ENCODE results near the gene PDE2A. TPM values are rescaled to one million over a fixed set of nuclear protein-coding genes. Genes with fewer than 3 reads are reported as not detected.

PDE2A gene
- total RNA-seq, 4 donors from 2014 or later: 54.0 to 339 (median 84.6) TPM

- DNase-seq (ENCODE audit: low spot score): no peak
- no peak for TF ChIP-seq CTCF (IDR thresholded peaks at IDR 0.05)
- ATAC-seq (ENCODE audit: low FRiP score): no peak
Measured at GRCh38 chr11:72609476-72609875, 64.7 kb downstream of the PDE2A start.

DNA sequence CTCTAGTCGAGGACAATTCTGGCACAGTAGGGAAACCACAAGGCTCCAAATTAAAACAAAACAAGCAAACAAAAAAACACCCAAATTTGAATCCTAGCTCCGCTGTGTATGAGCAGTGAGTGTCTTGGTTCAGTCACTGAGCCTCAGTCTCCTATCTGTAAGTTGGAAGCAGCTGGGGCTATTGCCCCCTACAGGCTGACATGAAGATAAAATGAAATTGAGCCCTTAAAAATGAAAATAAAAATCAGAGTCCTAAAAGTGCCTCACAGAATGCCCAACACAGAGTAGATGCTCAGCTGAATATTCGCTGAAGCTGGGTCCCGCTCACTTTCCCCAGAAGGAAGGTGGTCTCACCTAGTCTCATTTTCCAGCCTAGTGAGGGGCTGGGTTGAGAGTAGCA is 65.2 kb downstream of the PDE2A start:
- TF ChIP-seq CTCF (IDR thresholded peaks at IDR 0.05): no peak
- no peak for ATAC-seq (ENCODE audit: low FRiP score)

DNA sequence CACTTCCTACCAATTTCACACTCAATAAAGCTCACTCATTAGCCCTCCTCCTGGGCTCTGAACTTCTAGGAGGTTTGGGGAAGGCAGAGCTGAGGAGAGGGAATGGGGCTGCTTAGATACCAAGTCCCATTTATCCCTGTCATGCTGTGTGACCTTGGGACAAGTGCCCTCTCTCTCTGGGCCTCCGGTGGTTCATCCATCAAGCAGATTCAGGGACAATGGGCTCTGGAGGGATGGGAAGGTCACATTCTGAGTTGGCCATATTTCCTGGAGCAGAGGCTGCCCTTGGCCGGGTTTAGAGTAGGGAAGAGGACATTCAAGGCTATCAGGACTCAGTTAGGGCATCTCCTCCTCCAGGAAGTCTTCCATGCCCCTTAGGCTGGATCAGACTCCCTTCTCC is 66.7 kb downstream of the PDE2A start:
- TF ChIP-seq CTCF (IDR thresholded peaks at IDR 0.05): no peak
- DNase-seq (ENCODE audit: low spot score): no peak
- ATAC-seq (ENCODE audit: low FRiP score): no peak

More for the DNA sequence above, 65.2 kb downstream of the PDE2A start:
- DNase-seq (ENCODE audit: low spot score): no peak

DNA sequence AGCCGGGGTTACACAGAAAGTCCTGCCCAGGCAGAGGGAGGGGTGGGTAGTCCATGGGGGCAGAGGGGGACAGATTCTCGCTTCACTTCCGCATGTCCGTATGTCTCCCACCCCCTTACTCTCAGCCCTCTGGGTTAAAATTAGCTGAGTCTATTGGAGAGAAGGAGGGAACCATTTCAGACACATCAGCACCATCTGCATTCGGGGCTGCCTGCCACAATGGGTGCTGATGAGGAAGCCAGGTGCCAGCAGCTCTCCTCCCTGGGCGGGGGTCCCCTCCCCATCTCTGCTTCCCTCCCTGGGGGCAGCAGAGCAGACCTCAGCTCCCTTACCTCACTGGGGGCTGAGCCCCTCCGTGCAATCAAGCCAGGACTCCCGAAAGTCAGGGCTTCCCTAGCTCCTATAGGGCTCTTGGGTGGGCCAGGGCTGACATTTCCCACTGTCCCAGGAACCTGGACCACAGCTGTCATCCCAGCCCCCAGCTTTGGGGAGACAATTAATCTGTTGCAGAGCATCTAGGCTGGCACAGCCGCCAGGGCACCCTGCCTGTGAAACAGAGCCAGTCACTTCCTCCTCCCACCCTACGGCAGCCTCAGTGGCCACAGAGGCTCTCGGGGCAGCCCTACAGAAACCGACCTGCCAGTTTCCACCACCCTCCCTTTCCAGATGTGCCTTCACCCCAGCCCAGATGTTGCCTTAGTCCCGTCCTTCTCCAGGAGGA is 67.3 kb downstream of the PDE2A start:
- DNase-seq (ENCODE audit: low spot score) (no peak), ATAC-seq (ENCODE audit: low FRiP score) (no peak)
- no peak for TF ChIP-seq CTCF (IDR thresholded peaks at IDR 0.05)

DNA sequence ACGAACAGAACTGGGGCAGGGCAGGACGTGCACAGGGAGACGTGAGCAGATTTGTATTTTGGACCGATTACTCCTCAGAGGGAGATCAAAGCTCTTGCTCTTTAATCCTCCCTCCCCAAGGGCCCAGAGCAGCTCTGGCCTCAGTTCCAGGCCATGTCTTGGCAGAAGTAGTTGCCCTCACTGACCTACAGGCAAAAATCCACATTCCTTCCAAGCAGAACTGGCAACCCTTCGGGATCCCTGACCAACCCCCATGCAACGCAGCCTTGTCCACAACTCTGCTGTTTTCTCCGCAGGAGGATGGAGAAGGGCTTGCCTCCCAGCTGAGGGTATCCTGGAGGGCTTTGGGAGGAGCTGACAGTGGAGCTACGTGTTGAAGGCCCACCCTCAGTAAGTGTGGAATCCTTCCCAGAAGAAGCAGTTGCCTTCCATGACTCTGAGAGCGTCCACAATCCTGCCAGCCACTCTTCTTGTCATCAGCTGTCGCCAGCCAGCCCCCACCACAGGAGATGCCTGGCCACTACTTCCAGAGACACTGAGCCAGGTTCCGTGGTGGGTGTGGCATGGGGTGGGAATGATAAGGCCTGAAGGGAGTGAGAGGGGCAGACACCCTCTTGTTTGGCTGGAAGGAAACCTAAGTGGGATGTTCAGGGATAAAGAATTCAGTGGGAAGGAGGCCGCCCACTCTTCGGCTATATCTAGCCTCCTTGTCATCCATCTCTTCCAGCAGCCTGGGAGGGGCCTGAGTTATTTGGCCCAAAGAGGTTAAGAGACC is 68.1 kb downstream of the PDE2A start:
- ATAC-seq (ENCODE audit: low FRiP score): peak; percentile 72
- no peak for DNase-seq (ENCODE audit: low spot score)
- no peak for TF ChIP-seq CTCF (IDR thresholded peaks at IDR 0.05)

GRCh38 chr11:72604256-72604655 is 70.0 kb downstream of the PDE2A start:
- ATAC-seq (ENCODE audit: low FRiP score): no peak
- no peak for DNase-seq (ENCODE audit: low spot score)
- TF ChIP-seq CTCF (IDR thresholded peaks at IDR 0.05): no peak

All from omental fat pad (tissue), 4 donors.